ENCODE results near the gene FBXW2.
A peak's percentile ranks its signal among the peaks of the same experiment; 100 is the strongest.

Gene FBXW2

DNA sequence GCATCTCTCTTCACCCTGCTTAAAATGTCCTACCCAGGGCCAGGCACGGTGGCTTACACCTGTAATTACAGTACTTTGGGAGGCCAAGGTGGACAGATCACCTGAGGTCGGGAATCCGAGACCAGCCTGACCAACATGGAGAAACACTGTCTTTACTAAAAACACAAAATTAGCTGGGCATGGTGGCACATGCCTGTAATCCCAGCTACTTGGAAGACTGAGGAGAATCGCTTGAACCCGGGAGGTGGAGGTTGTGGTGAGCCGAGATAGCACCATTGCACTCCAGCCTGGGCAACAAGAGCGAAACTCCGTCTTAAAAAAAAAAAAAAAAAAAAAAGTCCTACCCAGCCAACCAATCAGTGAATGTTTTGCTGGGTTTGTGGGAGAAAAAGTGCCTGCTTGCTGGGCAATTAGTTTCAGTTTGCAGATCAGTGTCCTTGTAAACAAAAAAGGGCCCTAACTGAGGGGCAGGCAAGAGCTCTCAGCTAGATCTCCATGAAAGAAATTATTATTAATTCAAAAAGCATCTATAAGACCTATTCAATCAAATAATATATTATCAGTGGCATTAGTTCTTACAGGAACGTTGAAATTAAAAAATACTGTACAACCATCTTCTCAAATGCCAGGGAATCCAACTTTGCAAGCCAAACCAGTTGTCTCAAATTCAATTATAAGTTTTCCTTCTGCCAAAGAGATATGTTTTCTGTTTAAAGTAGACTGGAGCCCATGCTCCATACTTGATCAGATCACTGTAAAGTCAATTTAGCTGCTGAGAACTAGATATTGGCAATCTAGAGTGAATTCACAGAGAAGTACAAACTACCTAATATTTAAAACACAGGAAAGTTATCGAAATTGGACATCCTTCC lies 82.9 kb downstream of the FBXW2 start:
- TF ChIP-seq ZNF384 (IDR thresholded peaks at IDR 0.05) = peak; percentile 95
- TF ChIP-seq, protein P1, sequence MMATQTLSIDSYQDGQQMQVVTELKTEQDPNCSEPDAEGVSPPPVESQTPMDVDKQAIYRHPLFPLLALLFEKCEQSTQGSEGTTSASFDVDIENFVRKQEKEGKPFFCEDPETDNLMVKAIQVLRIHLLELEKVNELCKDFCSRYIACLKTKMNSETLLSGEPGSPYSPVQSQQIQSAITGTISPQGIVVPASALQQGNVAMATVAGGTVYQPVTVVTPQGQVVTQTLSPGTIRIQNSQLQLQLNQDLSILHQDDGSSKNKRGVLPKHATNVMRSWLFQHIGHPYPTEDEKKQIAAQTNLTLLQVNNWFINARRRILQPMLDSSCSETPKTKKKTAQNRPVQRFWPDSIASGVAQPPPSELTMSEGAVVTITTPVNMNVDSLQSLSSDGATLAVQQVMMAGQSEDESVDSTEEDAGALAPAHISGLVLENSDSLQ (IDR thresholded peaks at IDR 0.05) = no peak
- CTCF ChIA-PET = no interaction called here
- POLR2A ChIA-PET = no interaction called here
- DNase-seq (ENCODE audit: extremely low spot score) = peak; percentile 44

DNA sequence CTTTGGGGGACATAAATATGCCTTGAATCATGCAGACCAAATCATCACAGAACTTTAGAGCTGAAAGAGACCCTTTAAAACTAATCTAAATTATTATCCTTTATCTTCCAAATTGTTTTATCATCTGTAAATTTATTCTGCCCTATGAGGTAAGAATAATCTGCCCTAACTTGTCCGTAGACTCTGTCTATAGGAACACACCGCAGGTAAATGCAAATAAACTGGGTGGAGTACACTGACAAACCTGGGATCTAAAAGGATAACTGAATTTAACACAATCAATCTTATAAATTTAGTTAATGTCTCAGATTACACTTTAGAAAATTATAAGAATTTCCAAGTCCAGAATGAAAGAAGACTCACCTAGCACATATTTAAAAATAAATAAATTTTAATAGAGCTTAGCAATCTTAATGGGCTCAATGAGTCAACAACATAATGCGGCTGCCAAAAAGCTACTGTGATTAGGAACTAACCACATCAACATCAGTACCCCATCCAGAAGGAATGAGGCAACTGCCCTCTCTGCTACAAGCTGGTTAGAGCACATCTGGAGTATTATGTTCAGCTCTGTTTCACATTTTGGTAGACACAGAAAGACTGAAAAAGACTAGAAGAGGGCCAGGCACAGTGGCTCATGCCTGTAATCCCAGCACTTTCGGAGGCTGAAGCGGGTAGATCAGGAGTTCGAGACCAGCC lies 84.5 kb downstream of the FBXW2 start:
- CTCF ChIA-PET = interaction anchor here (0.6 kb wide), 1 partner anchor 20 kb away, joined by 3 read pairs; no protein-coding TSS in a partner anchor
- TF ChIP-seq ZNF384 (IDR thresholded peaks at IDR 0.05) = no peak
- no peak for TF ChIP-seq NFRKB (IDR thresholded peaks at IDR 0.05)
- TF ChIP-seq LEF1 (IDR thresholded peaks at IDR 0.05; ENCODE audit: borderline replicate concordance) = no peak
- no peak for TF ChIP-seq ARNT (IDR thresholded peaks at IDR 0.05)
- no peak for DNase-seq (ENCODE audit: extremely low spot score)
- POLR2A ChIA-PET = no interaction called here

DNA sequence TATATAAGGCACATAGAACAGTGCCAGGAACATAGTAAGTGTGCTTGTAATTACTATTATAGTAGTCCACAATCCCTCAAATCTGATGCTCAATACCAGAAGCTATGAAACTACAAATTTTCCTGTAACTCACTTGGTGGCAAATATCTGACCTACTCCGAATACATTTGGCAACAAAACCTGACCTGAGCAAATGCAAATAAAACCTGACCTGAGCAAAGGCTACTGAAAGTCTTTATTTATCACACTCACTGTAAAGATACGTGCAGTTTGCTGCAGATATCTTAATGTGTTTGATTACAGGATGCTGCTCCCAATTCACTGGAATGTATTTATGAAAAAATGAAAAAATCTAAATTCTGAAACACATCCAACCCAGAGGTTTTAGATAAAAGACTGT lies 86.0 kb downstream of the FBXW2 start:
- ChIA-PET CTCF (no interaction called here), POLR2A (interaction anchor here (1.2 kb wide), 1 partner anchor 86 kb away, joined by 3 read pairs; the partner anchor contains the start of gene FBXW2)
- TF ChIP-seq NFRKB (IDR thresholded peaks at IDR 0.05) = no peak
- no peak for TF ChIP-seq LEF1 (IDR thresholded peaks at IDR 0.05; ENCODE audit: borderline replicate concordance)
- TF ChIP-seq ARNT (IDR thresholded peaks at IDR 0.05) = no peak
- no peak for TF ChIP-seq HDGF (IDR thresholded peaks at IDR 0.05; ENCODE audit: borderline replicate concordance)
- no peak for TF ChIP-seq L3MBTL2 (conservative IDR thresholded peaks at IDR 0.05)
- TF ChIP-seq CTBP1 (IDR thresholded peaks at IDR 0.05; ENCODE audit: borderline replicate concordance) = no peak
- no peak for TF ChIP-seq TARDBP (IDR thresholded peaks at IDR 0.05)
- TF ChIP-seq, protein P1 (IDR thresholded peaks at IDR 0.05) = no peak
- no peak for TF ChIP-seq FOXM1 (IDR thresholded peaks at IDR 0.05; ENCODE audit: borderline replicate concordance)
- no peak for TF ChIP-seq FOXK2 (IDR thresholded peaks at IDR 0.05)
- no peak for TF ChIP-seq ZNF384 (IDR thresholded peaks at IDR 0.05)
- no peak for TF ChIP-seq FOXA1 (IDR thresholded peaks at IDR 0.05)
- no peak for TF ChIP-seq ELF4 (IDR thresholded peaks at IDR 0.05)
- TF ChIP-seq SP1 (IDR thresholded peaks at IDR 0.05) = no peak
- TF ChIP-seq BHLHE40 (IDR thresholded peaks at IDR 0.05; ENCODE audit: borderline replicate concordance) = no peak
- TF ChIP-seq SUZ12 (IDR thresholded peaks at IDR 0.05) = no peak
- DNase-seq (ENCODE audit: extremely low spot score) = no peak
